T-cell (primary cell): ENCODE measurements around the gene F3. TPM values are rescaled to one million over a fixed set of nuclear protein-coding genes. Genes with fewer than 3 reads are reported as not detected.

Experiments
- total RNA-seq, 35 experiments: library from RNA in 6 of 35; stranded (reverse) in 6 of 35; fragments of 120-200 nt in 1 of 35; gene quantifications; one replicate each; pipeline versions ENCODE4 v1.2.1 to v1.2.4 and lab custom pipeline; 2013 to 2026

The F3 gene
- total RNA-seq, 5 donors from 2014 or later (not counting 1 experiment from before 2014, with no cell fraction given), result 0.29 to 1.0 (median 0.66) TPM; not detected in 2

Other genes starting within 250 kb of the F3 start
- 10 to 100 TPM; 17.3 to 29.9 (median 24.2) TPM for gene ABCD3, start 123.4 kb downstream of the F3 start, total RNA-seq